K562 (cell line): ENCODE measurements around the gene GGT6. TPM values are rescaled to one million over a fixed set of nuclear protein-coding genes. Genes with fewer than 3 reads are reported as not detected.
A peak's percentile ranks its signal among the peaks of the same experiment; 100 is the strongest.

Source experiments
- ATAC-seq: fragments of 200-7000 bp; cut with Tn5 transposase; 3 replicates; pipeline ENCODE4 v1.9.1; 2020; ENCODE audit warnings: moderate library complexity
- BruUV-seq: library from RNA; stranded (reverse); fragments of 400-500 nt; replicated peaks from 2 replicates; lab custom pipeline; 2021; lab: Mats Ljungman, UMichigan
- CTCF ChIA-PET: fragments of 300-600 bp; formaldehyde crosslinking; extraction: SDS; loops from one replicate; lab custom pipeline; 2021; ENCODE audit warnings: low intra/inter-chr PET ratio; lab: Yijun Ruan, JAX
- POLR2A ChIA-PET: fragments of 300-600, 350-650 bp; sonication (Branson Sonifier 250); formaldehyde crosslinking; extraction: SDS; loops from one replicate; lab custom pipeline; 2021; ENCODE audit warnings: antibody characterized with exemption, inconsistent platforms; lab: Yijun Ruan, JAX
- DNase-seq, 4 experiments: peaks; one replicate each; pipeline versions ENCODE4 v3.0.0 to v3.0.0-alpha.2; 2011 to 2018; ENCODE audit warnings: low spot score in 3 of 4, mixed read lengths in 3 of 4; ENCODE audit errors: extremely low read depth in 1 of 4
- FAIRE-seq: peaks from 2 replicates; lab custom pipeline; 2011; peaks lifted over from hg19 to GRCh38; lab: Jason Lieb, UNC
- H2AFZ ChIP-seq: 2 replicates; pipeline ENCODE4 v1.6.0; 2011; ENCODE audit warnings: low read depth, low read length, control low read depth, inconsistent platforms
- H3K27ac ChIP-seq: fragments of 200-600 bp; 3 replicates; pipeline ENCODE4 v1.8.0; 2011; ENCODE audit warnings: low read depth, mild to moderate bottlenecking, control low read depth, inconsistent platforms, low read length, moderate library complexity, mixed read lengths; ENCODE audit errors: extremely low read depth
- H3K27me3 ChIP-seq, 2 experiments: fragments of 300-600 bp in 1 of 2; 2 replicates in 1 of 2; 3 replicates in 1 of 2; pipeline versions ENCODE4 v1.6.0 to v1.8.0; 2011; ENCODE audit warnings: inconsistent platforms in 2 of 2, low read length in 2 of 2, mild to moderate bottlenecking in 1 of 2, mixed read lengths in 1 of 2, moderate library complexity in 1 of 2; ENCODE audit not compliant: control insufficient read depth in 2 of 2, insufficient read depth in 2 of 2
- H3K36me3 ChIP-seq: fragments of 300-600 bp; 3 replicates; pipeline ENCODE4 v1.8.0; 2011; ENCODE audit warnings: mild to moderate bottlenecking, low read length, inconsistent platforms; ENCODE audit not compliant: control insufficient read depth, insufficient read depth
- H3K4me1 ChIP-seq, 2 experiments: fragments of 200-600 bp in 1 of 2; replicated peaks in 1 of 2; 2 replicates in 1 of 2; 3 replicates in 1 of 2; pipeline versions ENCODE4 v1.5.1 to v1.8.0; 2011; ENCODE audit warnings: inconsistent platforms in 2 of 2, low read length in 2 of 2, mild to moderate bottlenecking in 1 of 2, mixed read lengths in 1 of 2, moderate library complexity in 1 of 2; ENCODE audit not compliant: control insufficient read depth in 2 of 2, insufficient read depth in 2 of 2
- H3K4me2 ChIP-seq: 2 replicates; pipeline ENCODE4 v1.6.1; 2011; ENCODE audit warnings: low read length, control low read depth, inconsistent platforms, mixed read lengths; ENCODE audit not compliant: insufficient read depth
- H3K4me3 ChIP-seq: fragments of 200-600 bp; sonication (generic), shearing (Covaris generic); 2 replicates; pipeline ENCODE4 v1.5.1; 2016; ENCODE audit warnings: control low read depth, inconsistent platforms
- H3K79me2 ChIP-seq: fragments of 200-600 bp; 3 replicates; pipeline ENCODE4 v1.8.0; 2011; ENCODE audit warnings: low read length, inconsistent platforms; ENCODE audit not compliant: control insufficient read depth, insufficient read depth
- H3K9ac ChIP-seq, 2 experiments: 2 replicates each; pipeline versions ENCODE4 v1.6.0 to v1.6.1; 2011; ENCODE audit warnings: low read depth in 2 of 2, low read length in 2 of 2, control low read depth in 1 of 2, inconsistent platforms in 1 of 2, mild to moderate bottlenecking in 1 of 2, mixed read lengths in 1 of 2; ENCODE audit not compliant: insufficient read depth in 1 of 2
- H3K9me1 ChIP-seq: one replicate; pipeline ENCODE4 v1.6.0; 2011; ENCODE audit warnings: inconsistent platforms, mild to moderate bottlenecking, low read length, moderate library complexity; ENCODE audit not compliant: control insufficient read depth, insufficient read depth
- H3K9me3 ChIP-seq: replicated peaks from 2 replicates; pipeline ENCODE4 v1.5.1; 2011; ENCODE audit warnings: low read depth, low read length, inconsistent platforms; ENCODE audit not compliant: control insufficient read depth, insufficient read depth
- H4K20me1 ChIP-seq: replicated peaks from 2 replicates; pipeline ENCODE4 v1.6.1; 2011; ENCODE audit warnings: low read length, inconsistent platforms, mixed read lengths; ENCODE audit not compliant: control insufficient read depth, insufficient read depth
- BRD4 ChIP-seq: fragments of 200-600 bp; sonication (generic); IDR thresholded peaks from 2 replicates; pipeline ENCODE4 v1.6.1; 2017; ENCODE audit warnings: inconsistent platforms
- FOXA3 ChIP-seq, 2 experiments: fragments of 450-650 bp in 1 of 2; sonication (generic) in 1 of 2; formaldehyde crosslinking; IDR thresholded peaks in 1 of 2; conservative IDR thresholded peaks in 1 of 2; 2 replicates each; pipeline versions ENCODE4 v1.4.0 to v1.8.0; 2020 to 2022; ENCODE audit warnings: mild to moderate bottlenecking in 2 of 2, missing genetic modification reagents in 1 of 2
- HMG20A ChIP-seq: fragments of 450-650 bp; formaldehyde crosslinking; conservative IDR thresholded peaks from 2 replicates; pipeline ENCODE4 v1.4.0; 2020; ENCODE audit warnings: mild to moderate bottlenecking, mixed read lengths
- NFIC ChIP-seq: fragments of 450-650 bp; IDR thresholded peaks from 2 replicates; pipeline ENCODE4 v1.6.1; 2017; ENCODE audit warnings: mild to moderate bottlenecking, inconsistent platforms
- PTBP1 ChIP-seq: fragments of 200-400 bp; formaldehyde crosslinking; IDR thresholded peaks from 2 replicates; pipeline ENCODE4 v1.6.1; 2017; ENCODE audit warnings: low read depth, low read length
- ZC3H4 ChIP-seq: sonication (generic); formaldehyde crosslinking; IDR thresholded peaks from 2 replicates; pipeline ENCODE4 v1.9.0; 2021; ENCODE audit warnings: missing genetic modification reagents, borderline replicate concordance
- ZNF76 ChIP-seq: fragments of 250-450 bp; sonication (Bioruptor Pico); IDR thresholded peaks from 2 replicates; pipeline ENCODE4 v1.4.0; 2020; ENCODE audit warnings: mild to moderate bottlenecking, moderate library complexity, borderline replicate concordance
- WGBS: fragments of 100-300 bp; shearing (Covaris generic); methylation state at CpG from one replicate; pipeline ENCODE4 v1.1.6; 2016; ENCODE audit warnings: low coverage, mixed read lengths; ENCODE audit not compliant: insufficient coverage; ENCODE audit errors: missing lambda C conversion rate; 5-methylcytosine and 5-hydroxymethylcytosine counted together
- in situ Hi-C: fragments of 300-500 bp; cut with MboI; formaldehyde crosslinking; loops from 4 replicates; pipeline ENCODE4 v1.15.0; 2018; ENCODE audit warnings: inconsistent platforms, mixed read lengths
- intact Hi-C: fragments of 100-400 bp; cut with micrococcal nuclease; formaldehyde crosslinking; loops from 2 replicates; pipeline ENCODE4 v1.14.2; 2022
- polyA plus RNA-seq, 8 experiments: library from polyadenylated mRNA; depleted of rRNA in 4 of 8; stranded (reverse) in 5 of 8; unstranded in 3 of 8; fragments of >200 nt; fragmentation: Nextera tagmentation in 2 of 8; fragmentation: Illumina TruSeq in 1 of 8; extraction: Ambion mirVana in 2 of 8; extraction: Trizol in 1 of 8; gene quantifications; 2 replicates each; pipeline versions ENCODE4 v1.2.1 to v1.2.3, GENCODE V29; 2011 to 2014; ENCODE audit warnings: inconsistent platforms in 1 of 8, missing spikeins in 1 of 8
- total RNA-seq, 7 experiments: library from RNA; depleted of rRNA in 6 of 7; stranded (reverse); fragments of >200 nt in 6 of 7; fragmentation: Illumina TruSeq in 2 of 7; extraction: Trizol in 2 of 7; gene quantifications; 2 replicates each; pipeline versions ENCODE4 v1.2.1 to v1.2.3, GENCODE V29; 2011 to 2021; ENCODE audit warnings: low replicate concordance in 1 of 7
- TF ChIP-seq, protein P1 (sequence below), 2 experiments: fragments of 450-650 bp in 1 of 2; sonication (generic) in 1 of 2; formaldehyde crosslinking in 1 of 2; IDR thresholded peaks in 1 of 2; conservative IDR thresholded peaks in 1 of 2; 2 replicates each; pipeline versions ENCODE4 v1.6.1 to v1.8.1; 2016 to 2023; ENCODE audit warnings: mild to moderate bottlenecking in 2 of 2, moderate library complexity in 2 of 2, inconsistent platforms in 1 of 2, missing genetic modification reagents in 1 of 2
- TF ChIP-seq, protein P2 (sequence below): IDR thresholded peaks from 2 replicates; pipeline ENCODE4 v1.6.1; 2016; ENCODE audit warnings: missing genetic modification characterization, missing compliant biosample characterization

Gene GGT6
- total and polyA plus RNA-seq, 9 of the 15 experiments (the other 6 are each of a cell fraction or from before 2014, with no cell fraction given): 0.09 TPM; not detected in 8

DNA sequence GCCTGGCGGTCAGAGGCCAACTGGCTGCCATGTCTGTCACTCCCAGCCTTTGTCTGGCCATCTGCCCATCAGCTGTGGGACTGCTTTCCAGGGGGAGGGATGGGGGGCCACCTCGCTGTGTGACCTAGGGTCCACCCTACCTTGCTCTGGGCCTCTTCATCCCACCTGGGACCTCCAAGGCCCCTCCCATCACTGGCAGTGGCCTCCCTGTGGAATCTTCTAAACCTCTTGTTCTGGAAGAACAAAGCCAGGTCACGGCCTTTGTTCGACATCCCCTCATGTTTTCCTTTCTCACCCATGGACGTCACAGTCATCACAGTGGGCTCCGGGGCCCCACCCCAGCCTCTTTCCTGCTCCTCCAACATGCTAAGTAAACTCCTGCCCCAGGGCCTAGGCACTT is 37.7 kb downstream of the GGT6 start:
- H2AFZ ChIP-seq: no peak overlapping the region
- no peaks in the 10 kb centered on the region for H3K9me1 ChIP-seq
- no peaks in the 10 kb centered on the region for H3K36me3 ChIP-seq
- H3K4me1 ChIP-seq: peaks cover 0 to 8% of the 10 kb centered on the region in 2 experiments; a peak in 2 of 5 replicates
- H3K9me3 ChIP-seq: no peaks in the 10 kb centered on the region
- POLR2A ChIA-PET: interaction anchor here (0.6 to 0.7 kb wide), 2 partner anchors 17 to 376 kb away, joined by 3 read pairs; no protein-coding TSS in a partner anchor
- H3K27ac ChIP-seq: no peak overlapping the region
- ATAC-seq (no peak), DNase-seq (no peak), FAIRE-seq (no peak)
- TF ChIP-seq BRD4 (no peak), ZNF76 (CRISPR knock-in tag) (no peak), FOXA3 (CRISPR knock-in tag; conservative IDR thresholded peaks at IDR 0.05 in 1 of 2, IDR thresholded peaks at IDR 0.05 in 1 of 2) (no peak), NFIC (0 out of 2 replicates have a peak, but pooled peaks have one; percentile 15)
- 0 out of 2 replicates have a peak, but pooled peaks cover 3% of the 10 kb centered on the region for H4K20me1 ChIP-seq
- no peak overlapping the region for H3K4me2 ChIP-seq
- no TSS peak for BruUV-seq
- in situ Hi-C loops: no loop called here
- H3K9ac ChIP-seq: no peak overlapping the region
- 11% methylated on average over 5 of the region's 6 CpGs for WGBS
- CTCF ChIA-PET: no interaction called here
- no peaks in the 10 kb centered on the region for H3K79me2 ChIP-seq
- no peak overlapping the region for H3K4me3 ChIP-seq
- intact Hi-C loops: no loop called here
- H3K27me3 ChIP-seq: peaks cover 15 to 70% of the 10 kb centered on the region in 2 experiments; a peak in 4 of 5 replicates

DNA sequence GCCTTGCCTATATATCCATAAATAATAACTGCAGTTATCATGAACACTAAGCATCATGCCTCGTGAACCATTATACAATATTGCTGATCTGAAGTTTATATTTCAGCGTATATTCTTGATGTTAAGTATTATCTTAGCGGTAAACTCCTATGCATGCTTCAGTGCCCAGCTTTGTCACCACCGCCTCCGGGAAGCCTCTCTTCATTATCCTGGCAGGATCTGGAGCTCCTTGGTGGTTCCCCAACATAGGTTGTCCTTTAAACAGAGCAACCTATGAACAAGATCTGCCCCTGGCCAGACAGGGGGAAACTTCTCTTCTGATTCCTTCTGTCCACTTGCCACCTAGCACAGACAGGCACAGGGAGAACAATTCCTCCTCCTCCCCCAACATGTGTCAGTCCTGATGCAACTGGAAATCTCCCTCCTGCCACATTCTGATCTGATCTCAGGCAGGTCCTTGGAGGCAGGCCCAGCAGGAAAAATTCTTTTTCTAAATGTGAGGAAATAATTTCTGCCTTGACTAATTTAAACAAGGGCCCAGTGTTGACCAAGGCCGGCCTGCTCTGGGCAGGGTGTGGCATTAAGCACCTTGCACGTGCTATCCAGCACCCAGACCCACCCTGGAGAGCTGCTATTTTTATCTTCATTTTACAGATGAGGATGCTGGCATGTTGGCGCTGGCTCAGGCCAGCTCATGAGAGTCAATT is 39.3 kb downstream of the GGT6 start:
- DNase-seq (no peak), FAIRE-seq (no peak), ATAC-seq (no peak)
- Histone ChIP-seq H3K9me3 (no peaks in the 10 kb centered on the region), H2AFZ (no peak overlapping the region), H3K4me3 (no peak overlapping the region), H3K27me3 (peaks cover 15 to 63% of the 10 kb centered on the region in 2 experiments; a peak in 4 of 5 replicates), H3K36me3 (no peaks in the 10 kb centered on the region), H3K27ac (no peak overlapping the region), H3K4me1 (peaks cover 0 to 8% of the 10 kb centered on the region in 2 experiments; a peak in 2 of 5 replicates), H3K79me2 (no peaks in the 10 kb centered on the region), H4K20me1 (no peaks in the 10 kb centered on the region), H3K9ac (no peak overlapping the region), H3K9me1 (no peaks in the 10 kb centered on the region), H3K4me2 (no peak overlapping the region)
- intact Hi-C loops (no loop called here), in situ Hi-C loops (no loop called here)
- CTCF ChIA-PET: no interaction called here
- POLR2A ChIA-PET: no interaction called here
- BruUV-seq: no TSS peak
- WGBS: 16% methylated on average over 8 of the region's 8 CpGs
- TF ChIP-seq, protein P1, sequence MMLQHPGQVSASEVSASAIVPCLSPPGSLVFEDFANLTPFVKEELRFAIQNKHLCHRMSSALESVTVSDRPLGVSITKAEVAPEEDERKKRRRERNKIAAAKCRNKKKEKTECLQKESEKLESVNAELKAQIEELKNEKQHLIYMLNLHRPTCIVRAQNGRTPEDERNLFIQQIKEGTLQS (IDR thresholded peaks at IDR 0.05): no peak
- TF ChIP-seq, protein P1 (CRISPR knock-in tag; conservative IDR thresholded peaks at IDR 0.05): no peak
- TF ChIP-seq HMG20A (CRISPR knock-in tag) (no peak), PTBP1 (no peak), ZC3H4 (no peak)
- TF ChIP-seq, protein P2, sequence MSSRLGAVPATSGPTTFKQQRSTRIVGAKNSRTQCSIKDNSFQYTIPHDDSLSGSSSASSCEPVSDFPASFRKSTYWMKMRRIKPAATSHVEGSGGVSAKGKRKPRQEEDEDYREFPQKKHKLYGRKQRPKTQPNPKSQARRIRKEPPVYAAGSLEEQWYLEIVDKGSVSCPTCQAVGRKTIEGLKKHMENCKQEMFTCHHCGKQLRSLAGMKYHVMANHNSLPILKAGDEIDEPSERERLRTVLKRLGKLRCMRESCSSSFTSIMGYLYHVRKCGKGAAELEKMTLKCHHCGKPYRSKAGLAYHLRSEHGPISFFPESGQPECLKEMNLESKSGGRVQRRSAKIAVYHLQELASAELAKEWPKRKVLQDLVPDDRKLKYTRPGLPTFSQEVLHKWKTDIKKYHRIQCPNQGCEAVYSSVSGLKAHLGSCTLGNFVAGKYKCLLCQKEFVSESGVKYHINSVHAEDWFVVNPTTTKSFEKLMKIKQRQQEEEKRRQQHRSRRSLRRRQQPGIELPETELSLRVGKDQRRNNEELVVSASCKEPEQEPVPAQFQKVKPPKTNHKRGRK (tag): no peak
